ENCODE measurements around the gene SERPIND1.
"Not testable (repeated sequence)": the region's sequence is repeated elsewhere in the genome, so short reads cannot be mapped to it uniquely, and the experiment has no call there.

Gene SERPIND1

GRCh38 chr22:20773793-20774212 is at the start of gene SERPIND1:
SERPIND1 (plus strand) TSS chr22:20774113; CDS start chr22:20779313, 5,200 bp downstream.
- H3K4me3 Mint-ChIP-seq = no peak within 1 kb of the TSS
- H3K9me3 Mint-ChIP-seq = no peaks in the 10 kb centered on the region
- no peak for ATAC-seq
- no peak within 1 kb of the TSS for H3K27ac Mint-ChIP-seq
- peaks cover 12% of the 10 kb centered on the region for H3K4me1 Mint-ChIP-seq
- H3K27me3 Mint-ChIP-seq = no peaks in the 10 kb centered on the region
- H3K36me3 Mint-ChIP-seq = peaks cover 31% of the 10 kb centered on the region

DNA sequence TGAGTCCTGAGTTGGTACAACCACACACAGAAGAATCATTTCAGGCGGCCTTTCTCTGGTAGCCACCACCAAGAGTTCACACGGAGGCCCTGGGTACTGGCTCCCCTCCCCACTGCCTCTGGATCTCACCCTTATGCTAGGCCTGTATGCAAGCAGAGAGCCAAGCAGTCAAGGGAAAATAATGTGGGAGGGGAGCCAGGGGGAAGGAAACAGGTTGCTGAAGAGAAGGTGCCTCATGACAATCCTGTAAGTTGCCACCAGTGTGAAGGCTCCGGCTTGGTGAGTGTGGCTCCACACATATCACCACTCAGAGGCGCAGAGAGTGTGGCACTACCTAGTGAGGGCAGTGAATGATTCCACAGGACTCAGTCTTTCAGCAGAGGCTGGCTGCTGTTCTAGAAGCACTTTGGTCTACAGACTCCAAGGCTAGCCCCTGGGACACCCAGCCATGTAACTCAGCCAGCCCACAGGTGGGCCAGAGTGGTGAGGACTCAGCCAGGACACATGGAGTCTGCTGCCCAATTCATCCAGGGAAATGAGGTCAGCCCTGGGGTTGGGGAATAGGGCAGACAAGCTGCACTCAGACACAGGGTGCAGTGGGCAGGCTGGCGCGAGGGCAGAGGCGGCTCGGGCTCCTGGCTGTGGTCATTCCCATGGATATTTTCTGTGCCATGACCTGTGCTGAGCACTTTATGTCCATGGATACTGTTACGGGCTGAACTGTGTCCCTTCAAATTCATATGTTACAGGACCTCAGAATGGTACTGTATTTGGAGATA is 49.0 kb upstream of the SERPIND1 start:
- Mint-ChIP-seq H3K27ac (peak overlapping the region; percentile 18), H3K27me3 (no peaks in the 10 kb centered on the region), H3K4me1 (peaks cover 23% of the 10 kb centered on the region), H3K9me3 (no peaks in the 10 kb centered on the region), H3K4me3 (no peak overlapping the region), H3K36me3 (peaks cover 58% of the 10 kb centered on the region)
- ATAC-seq = no peak

- H3K4me1 Mint-ChIP-seq = peaks cover 18% of the 10 kb centered on the region
Observed at GRCh38 chr22:20725987-20726558, 47.8 kb upstream of the SERPIND1 start.

GRCh38 chr22:20727118-20728015 is 46.5 kb upstream of the SERPIND1 start:
- H3K27me3 Mint-ChIP-seq = no peaks in the 10 kb centered on the region
- H3K4me3 Mint-ChIP-seq = no peak overlapping the region
- H3K4me1 Mint-ChIP-seq = peaks cover 5% of the 10 kb centered on the region
- ATAC-seq = no peak
- no peak overlapping the region for H3K27ac Mint-ChIP-seq
- no peaks in the 10 kb centered on the region for H3K9me3 Mint-ChIP-seq
- H3K36me3 Mint-ChIP-seq = peaks cover 57% of the 10 kb centered on the region

More at GRCh38 chr22:20725987-20726558, 47.8 kb upstream of the SERPIND1 start:
- no peak for ATAC-seq
- H3K27ac Mint-ChIP-seq = no peak overlapping the region
- H3K36me3 Mint-ChIP-seq = peaks cover 54% of the 10 kb centered on the region
- H3K4me3 Mint-ChIP-seq = no peak overlapping the region
- H3K9me3 Mint-ChIP-seq = no peaks in the 10 kb centered on the region
- H3K27me3 Mint-ChIP-seq = no peaks in the 10 kb centered on the region

- H3K9me3 Mint-ChIP-seq = no peaks in the 10 kb centered on the region
- ATAC-seq = no peak
- H3K27me3 Mint-ChIP-seq = no peaks in the 10 kb centered on the region
- no peak overlapping the region for H3K27ac Mint-ChIP-seq
- no peak overlapping the region for H3K4me3 Mint-ChIP-seq
- no peaks in the 10 kb centered on the region for H3K4me1 Mint-ChIP-seq
- H3K36me3 Mint-ChIP-seq = peaks cover 64% of the 10 kb centered on the region
Observed at GRCh38 chr22:20728523-20729190, 45.3 kb upstream of the SERPIND1 start.

GRCh38 chr22:20729194-20729593 is 44.7 kb upstream of the SERPIND1 start:
- no peak for ATAC-seq
- Mint-ChIP-seq H3K9me3 (no peaks in the 10 kb centered on the region), H3K4me1 (no peaks in the 10 kb centered on the region), H3K36me3 (peaks cover 65% of the 10 kb centered on the region), H3K27ac (no peak overlapping the region), H3K27me3 (no peaks in the 10 kb centered on the region), H3K4me3 (no peak overlapping the region)

- not testable (repeated sequence) for H3K27ac Mint-ChIP-seq, H3K9me3 Mint-ChIP-seq, H3K4me1 Mint-ChIP-seq, H3K4me3 Mint-ChIP-seq, H3K27me3 Mint-ChIP-seq, ATAC-seq
- H3K36me3 Mint-ChIP-seq = peaks cover 48% of the 10 kb centered on the region
Observed at GRCh38 chr22:20732431-20732830, 41.5 kb upstream of the SERPIND1 start.

DNA sequence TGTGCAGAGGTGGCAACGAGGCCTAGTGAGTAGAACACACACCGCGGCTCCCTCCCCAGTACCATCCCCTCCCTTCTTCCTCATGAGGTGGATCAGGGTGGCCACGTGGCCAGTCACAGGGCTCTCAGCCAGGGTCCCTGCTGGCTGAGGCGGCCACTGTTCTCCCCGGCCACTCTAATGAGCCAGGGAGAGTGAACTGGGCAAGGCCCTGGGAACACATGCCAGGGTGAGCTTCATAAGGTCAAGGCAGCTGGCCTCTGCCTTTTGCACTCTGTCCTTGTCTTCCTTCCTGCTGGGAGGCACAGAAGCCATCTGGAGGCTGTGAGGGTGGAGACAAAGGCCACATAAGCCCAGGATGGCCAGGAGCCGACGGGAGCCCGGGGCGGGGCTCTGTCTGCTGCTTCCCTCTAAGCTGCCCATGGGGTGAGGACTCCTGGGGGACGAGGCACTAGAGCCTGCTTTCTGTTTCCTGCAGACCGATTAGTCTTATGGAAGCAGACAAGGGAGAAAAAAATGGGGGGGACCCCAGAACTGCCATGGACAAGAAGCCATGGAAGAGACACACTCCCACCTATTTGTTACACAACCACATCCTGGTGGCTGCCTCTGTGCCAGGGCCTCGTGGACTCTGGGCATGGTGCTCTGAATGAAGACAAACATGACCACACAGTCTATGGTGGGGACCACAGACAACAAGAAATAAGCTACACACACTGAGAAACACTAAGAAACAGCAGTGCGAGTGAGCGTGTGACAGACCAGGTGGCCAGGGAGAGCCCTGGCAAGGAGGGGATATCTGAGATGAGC is 38.4 kb upstream of the SERPIND1 start:
- not testable (repeated sequence) for H3K9me3 Mint-ChIP-seq, H3K4me3 Mint-ChIP-seq, ATAC-seq, H3K27me3 Mint-ChIP-seq, H3K27ac Mint-ChIP-seq, H3K4me1 Mint-ChIP-seq
- H3K36me3 Mint-ChIP-seq = peaks cover 51% of the 10 kb centered on the region

DNA sequence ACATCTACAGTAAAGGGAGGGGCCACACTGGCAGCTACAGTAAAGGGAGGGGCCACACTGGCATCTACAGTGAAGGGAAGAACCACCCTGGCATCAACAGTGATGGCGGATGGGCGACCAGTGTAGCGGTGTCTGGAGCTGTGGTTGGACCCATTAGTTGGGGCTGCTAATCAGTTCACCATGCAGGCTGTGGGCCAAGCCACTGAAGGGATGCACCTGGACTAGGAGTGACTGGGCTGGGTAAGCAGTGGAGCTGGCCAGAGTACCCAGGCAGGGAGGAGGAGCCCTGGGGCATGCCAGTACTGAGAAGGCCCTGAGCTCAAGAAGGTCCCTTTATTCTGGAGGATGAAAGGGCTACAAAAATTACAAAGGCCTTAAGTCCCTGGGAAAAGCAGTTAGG is 37.0 kb upstream of the SERPIND1 start:
- ATAC-seq, H3K27me3 Mint-ChIP-seq, H3K4me3 Mint-ChIP-seq, H3K27ac Mint-ChIP-seq, H3K4me1 Mint-ChIP-seq, H3K9me3 Mint-ChIP-seq: not testable (repeated sequence)
- peaks cover 56% of the 10 kb centered on the region for H3K36me3 Mint-ChIP-seq

DNA sequence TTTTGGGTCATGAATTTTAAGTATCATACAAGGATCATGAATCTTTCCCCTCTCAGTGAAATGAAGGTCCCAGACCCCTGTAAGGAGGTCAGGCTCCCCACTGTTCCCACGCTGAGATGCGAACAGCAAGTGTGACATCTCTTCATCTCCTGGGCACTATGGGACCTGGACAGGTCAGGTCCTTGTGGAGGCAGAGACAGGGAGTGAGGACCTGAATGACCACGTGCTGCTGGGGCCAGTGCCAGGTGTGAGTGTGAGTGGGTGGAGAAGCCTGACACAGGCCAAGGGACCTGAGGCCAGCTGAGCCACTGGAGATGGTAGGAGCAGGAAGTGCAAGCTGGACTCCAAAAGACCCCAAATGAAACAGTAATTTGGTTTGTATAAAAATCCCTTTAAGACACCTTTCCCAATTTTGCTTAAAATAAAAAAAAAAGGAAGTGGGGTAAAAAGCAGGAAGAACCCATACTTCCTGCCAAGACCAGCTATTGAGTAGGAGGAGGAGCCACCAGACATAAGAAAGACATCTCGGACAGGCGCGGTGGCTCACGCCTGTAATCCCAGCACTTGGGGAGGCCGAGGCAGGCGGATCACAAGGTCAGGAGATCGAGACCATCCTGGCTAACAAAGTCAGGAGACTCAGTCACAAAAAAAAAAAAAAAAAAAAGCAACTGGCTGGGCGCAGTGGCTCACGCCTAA is 35.4 kb upstream of the SERPIND1 start:
- H3K9me3 Mint-ChIP-seq = no peaks in the 10 kb centered on the region
- H3K27me3 Mint-ChIP-seq = no peaks in the 10 kb centered on the region
- no peak overlapping the region for H3K27ac Mint-ChIP-seq
- peaks cover 7% of the 10 kb centered on the region for H3K4me1 Mint-ChIP-seq
- no peak for ATAC-seq
- H3K36me3 Mint-ChIP-seq = peaks cover 55% of the 10 kb centered on the region
- H3K4me3 Mint-ChIP-seq = no peak overlapping the region

GRCh38 chr22:20740222-20740951 is 33.5 kb upstream of the SERPIND1 start:
- Mint-ChIP-seq H3K27ac (no peak overlapping the region), H3K9me3 (no peaks in the 10 kb centered on the region), H3K4me1 (peaks cover 13% of the 10 kb centered on the region), H3K36me3 (peaks cover 63% of the 10 kb centered on the region), H3K27me3 (no peaks in the 10 kb centered on the region), H3K4me3 (no peak overlapping the region)
- no peak for ATAC-seq

- H3K27me3 Mint-ChIP-seq = no peaks in the 10 kb centered on the region
- H3K4me1 Mint-ChIP-seq = peaks cover 15% of the 10 kb centered on the region
- H3K4me3 Mint-ChIP-seq = no peak overlapping the region
- H3K9me3 Mint-ChIP-seq = no peaks in the 10 kb centered on the region
- ATAC-seq = no peak
- no peak overlapping the region for H3K27ac Mint-ChIP-seq
- H3K36me3 Mint-ChIP-seq = peaks cover 60% of the 10 kb centered on the region
Observed at GRCh38 chr22:20741008-20741633, 32.8 kb upstream of the SERPIND1 start.
